ENCODE results near the gene RAPGEF6.

DNA sequence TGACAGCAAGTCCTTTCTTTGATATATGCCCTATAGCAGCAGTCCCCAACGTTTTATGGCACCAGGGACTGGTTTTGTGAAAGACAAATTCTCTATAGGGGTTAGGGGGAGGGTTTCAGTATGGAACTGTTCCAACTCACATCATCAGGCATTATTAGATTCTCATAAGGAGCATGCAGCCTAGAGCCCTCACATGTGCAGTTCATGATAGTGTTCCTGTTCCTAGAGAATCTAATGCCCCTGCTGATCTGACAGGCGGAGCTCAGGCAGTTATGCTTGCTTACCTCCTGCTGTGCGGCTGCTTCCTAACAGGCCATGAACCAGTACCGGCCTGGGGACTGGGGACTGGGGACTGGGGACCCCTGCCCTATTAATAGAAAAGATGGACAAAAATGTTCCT, 2.7 kb upstream of the RAPGEF6 start:
- TF ChIP-seq, protein P1, sequence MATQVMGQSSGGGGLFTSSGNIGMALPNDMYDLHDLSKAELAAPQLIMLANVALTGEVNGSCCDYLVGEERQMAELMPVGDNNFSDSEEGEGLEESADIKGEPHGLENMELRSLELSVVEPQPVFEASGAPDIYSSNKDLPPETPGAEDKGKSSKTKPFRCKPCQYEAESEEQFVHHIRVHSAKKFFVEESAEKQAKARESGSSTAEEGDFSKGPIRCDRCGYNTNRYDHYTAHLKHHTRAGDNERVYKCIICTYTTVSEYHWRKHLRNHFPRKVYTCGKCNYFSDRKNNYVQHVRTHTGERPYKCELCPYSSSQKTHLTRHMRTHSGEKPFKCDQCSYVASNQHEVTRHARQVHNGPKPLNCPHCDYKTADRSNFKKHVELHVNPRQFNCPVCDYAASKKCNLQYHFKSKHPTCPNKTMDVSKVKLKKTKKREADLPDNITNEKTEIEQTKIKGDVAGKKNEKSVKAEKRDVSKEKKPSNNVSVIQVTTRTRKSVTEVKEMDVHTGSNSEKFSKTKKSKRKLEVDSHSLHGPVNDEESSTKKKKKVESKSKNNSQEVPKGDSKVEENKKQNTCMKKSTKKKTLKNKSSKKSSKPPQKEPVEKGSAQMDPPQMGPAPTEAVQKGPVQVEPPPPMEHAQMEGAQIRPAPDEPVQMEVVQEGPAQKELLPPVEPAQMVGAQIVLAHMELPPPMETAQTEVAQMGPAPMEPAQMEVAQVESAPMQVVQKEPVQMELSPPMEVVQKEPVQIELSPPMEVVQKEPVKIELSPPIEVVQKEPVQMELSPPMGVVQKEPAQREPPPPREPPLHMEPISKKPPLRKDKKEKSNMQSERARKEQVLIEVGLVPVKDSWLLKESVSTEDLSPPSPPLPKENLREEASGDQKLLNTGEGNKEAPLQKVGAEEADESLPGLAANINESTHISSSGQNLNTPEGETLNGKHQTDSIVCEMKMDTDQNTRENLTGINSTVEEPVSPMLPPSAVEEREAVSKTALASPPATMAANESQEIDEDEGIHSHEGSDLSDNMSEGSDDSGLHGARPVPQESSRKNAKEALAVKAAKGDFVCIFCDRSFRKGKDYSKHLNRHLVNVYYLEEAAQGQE (tag by site-specific recombination; IDR thresholded peaks at IDR 0.05): no peak
- TF ChIP-seq ZEB2 (tag by site-specific recombination; IDR thresholded peaks at IDR 0.05) (no peak), CTCF (tag by site-specific recombination; IDR thresholded peaks at IDR 0.05) (no peak), ZBTB21 (tag by site-specific recombination; IDR thresholded peaks at IDR 0.05) (no peak), MZF1 (tag by site-specific recombination; IDR thresholded peaks at IDR 0.05; ENCODE audit: borderline replicate concordance) (no peak), ZNF433 (tag by site-specific recombination; IDR thresholded peaks at IDR 0.05; ENCODE audit: low read depth) (no peak), ZNF114 (tag by site-specific recombination; IDR thresholded peaks at IDR 0.05) (no peak)
- TF ChIP-seq, protein P2, sequence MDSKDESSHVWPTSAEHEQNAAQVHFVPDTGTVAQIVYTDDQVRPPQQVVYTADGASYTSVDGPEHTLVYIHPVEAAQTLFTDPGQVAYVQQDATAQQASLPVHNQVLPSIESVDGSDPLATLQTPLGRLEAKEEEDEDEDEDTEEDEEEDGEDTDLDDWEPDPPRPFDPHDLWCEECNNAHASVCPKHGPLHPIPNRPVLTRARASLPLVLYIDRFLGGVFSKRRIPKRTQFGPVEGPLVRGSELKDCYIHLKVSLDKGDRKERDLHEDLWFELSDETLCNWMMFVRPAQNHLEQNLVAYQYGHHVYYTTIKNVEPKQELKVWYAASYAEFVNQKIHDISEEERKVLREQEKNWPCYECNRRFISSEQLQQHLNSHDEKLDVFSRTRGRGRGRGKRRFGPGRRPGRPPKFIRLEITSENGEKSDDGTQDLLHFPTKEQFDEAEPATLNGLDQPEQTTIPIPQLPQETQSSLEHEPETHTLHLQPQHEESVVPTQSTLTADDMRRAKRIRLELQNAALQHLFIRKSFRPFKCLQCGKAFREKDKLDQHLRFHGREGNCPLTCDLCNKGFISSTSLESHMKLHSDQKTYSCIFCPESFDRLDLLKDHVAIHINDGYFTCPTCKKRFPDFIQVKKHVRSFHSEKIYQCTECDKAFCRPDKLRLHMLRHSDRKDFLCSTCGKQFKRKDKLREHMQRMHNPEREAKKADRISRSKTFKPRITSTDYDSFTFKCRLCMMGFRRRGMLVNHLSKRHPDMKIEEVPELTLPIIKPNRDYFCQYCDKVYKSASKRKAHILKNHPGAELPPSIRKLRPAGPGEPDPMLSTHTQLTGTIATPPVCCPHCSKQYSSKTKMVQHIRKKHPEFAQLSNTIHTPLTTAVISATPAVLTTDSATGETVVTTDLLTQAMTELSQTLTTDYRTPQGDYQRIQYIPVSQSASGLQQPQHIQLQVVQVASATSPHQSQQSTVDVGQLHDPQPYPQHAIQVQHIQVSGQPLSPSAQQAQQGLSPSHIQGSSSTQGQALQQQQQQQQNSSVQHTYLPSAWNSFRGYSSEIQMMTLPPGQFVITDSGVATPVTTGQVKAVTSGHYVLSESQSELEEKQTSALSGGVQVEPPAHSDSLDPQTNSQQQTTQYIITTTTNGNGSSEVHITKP (tag by site-specific recombination; IDR thresholded peaks at IDR 0.05): no peak
- TF ChIP-seq, protein P3, sequence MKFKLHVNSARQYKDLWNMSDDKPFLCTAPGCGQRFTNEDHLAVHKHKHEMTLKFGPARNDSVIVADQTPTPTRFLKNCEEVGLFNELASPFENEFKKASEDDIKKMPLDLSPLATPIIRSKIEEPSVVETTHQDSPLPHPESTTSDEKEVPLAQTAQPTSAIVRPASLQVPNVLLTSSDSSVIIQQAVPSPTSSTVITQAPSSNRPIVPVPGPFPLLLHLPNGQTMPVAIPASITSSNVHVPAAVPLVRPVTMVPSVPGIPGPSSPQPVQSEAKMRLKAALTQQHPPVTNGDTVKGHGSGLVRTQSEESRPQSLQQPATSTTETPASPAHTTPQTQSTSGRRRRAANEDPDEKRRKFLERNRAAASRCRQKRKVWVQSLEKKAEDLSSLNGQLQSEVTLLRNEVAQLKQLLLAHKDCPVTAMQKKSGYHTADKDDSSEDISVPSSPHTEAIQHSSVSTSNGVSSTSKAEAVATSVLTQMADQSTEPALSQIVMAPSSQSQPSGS (tag by site-specific recombination; IDR thresholded peaks at IDR 0.05; ENCODE audit: low read depth): no peak

Data from HEK293 (cell line).